Endothelial cell of umbilical vein (primary cell): ENCODE data around the gene MYL5.

Experiments
- CTCF ChIP-seq, 2 donors: IDR thresholded peaks; 1 replicate in 1 of 2; 2 replicates in 1 of 2; pipeline ENCODE4 v1.5.1; 2011; ENCODE audit warnings: low read length in 2 of 2, mild to moderate bottlenecking in 2 of 2, moderate library complexity in 2 of 2, control low read depth in 1 of 2, inconsistent platforms in 1 of 2, low read depth in 1 of 2; ENCODE audit not compliant: insufficient read depth in 1 of 2; ENCODE audit errors: extremely low read depth in 1 of 2
- EZH2 ChIP-seq: IDR thresholded peaks from 2 replicates; pipeline ENCODE4 v1.6.1; 2012; ENCODE audit warnings: borderline replicate concordance, low read depth, mild to moderate bottlenecking, moderate library complexity, low read length, inconsistent platforms; ENCODE audit not compliant: severe bottlenecking
- FOS ChIP-seq: IDR thresholded peaks from 2 replicates; pipeline ENCODE4 v1.6.1; 2011; ENCODE audit warnings: mild to moderate bottlenecking, low read length, moderate library complexity, borderline replicate concordance; ENCODE audit not compliant: insufficient read depth
- GATA2 ChIP-seq: IDR thresholded peaks from 2 replicates; pipeline ENCODE4 v1.7.0; 2011; ENCODE audit warnings: low read depth, mild to moderate bottlenecking, moderate library complexity, mixed read lengths, low read length; ENCODE audit not compliant: insufficient read length, insufficient read depth
- JUN ChIP-seq: IDR thresholded peaks from 2 replicates; pipeline ENCODE4 v1.6.1; 2011; ENCODE audit warnings: borderline replicate concordance, low read depth; ENCODE audit not compliant: insufficient read length, insufficient read depth
- MAX ChIP-seq: IDR thresholded peaks from 2 replicates; pipeline ENCODE4 v1.6.1; 2011; ENCODE audit not compliant: insufficient read depth, insufficient read length
- POLR2A ChIP-seq: IDR thresholded peaks from 2 replicates; pipeline ENCODE4 v1.6.1; 2012; ENCODE audit warnings: low read depth, mild to moderate bottlenecking, control low read depth, low read length
- POLR2AphosphoS5 ChIP-seq: IDR thresholded peaks from 2 replicates; pipeline ENCODE4 v1.6.1; 2012; ENCODE audit warnings: low read depth, mild to moderate bottlenecking, control low read depth, low read length, moderate library complexity; ENCODE audit not compliant: insufficient read depth

DNA sequence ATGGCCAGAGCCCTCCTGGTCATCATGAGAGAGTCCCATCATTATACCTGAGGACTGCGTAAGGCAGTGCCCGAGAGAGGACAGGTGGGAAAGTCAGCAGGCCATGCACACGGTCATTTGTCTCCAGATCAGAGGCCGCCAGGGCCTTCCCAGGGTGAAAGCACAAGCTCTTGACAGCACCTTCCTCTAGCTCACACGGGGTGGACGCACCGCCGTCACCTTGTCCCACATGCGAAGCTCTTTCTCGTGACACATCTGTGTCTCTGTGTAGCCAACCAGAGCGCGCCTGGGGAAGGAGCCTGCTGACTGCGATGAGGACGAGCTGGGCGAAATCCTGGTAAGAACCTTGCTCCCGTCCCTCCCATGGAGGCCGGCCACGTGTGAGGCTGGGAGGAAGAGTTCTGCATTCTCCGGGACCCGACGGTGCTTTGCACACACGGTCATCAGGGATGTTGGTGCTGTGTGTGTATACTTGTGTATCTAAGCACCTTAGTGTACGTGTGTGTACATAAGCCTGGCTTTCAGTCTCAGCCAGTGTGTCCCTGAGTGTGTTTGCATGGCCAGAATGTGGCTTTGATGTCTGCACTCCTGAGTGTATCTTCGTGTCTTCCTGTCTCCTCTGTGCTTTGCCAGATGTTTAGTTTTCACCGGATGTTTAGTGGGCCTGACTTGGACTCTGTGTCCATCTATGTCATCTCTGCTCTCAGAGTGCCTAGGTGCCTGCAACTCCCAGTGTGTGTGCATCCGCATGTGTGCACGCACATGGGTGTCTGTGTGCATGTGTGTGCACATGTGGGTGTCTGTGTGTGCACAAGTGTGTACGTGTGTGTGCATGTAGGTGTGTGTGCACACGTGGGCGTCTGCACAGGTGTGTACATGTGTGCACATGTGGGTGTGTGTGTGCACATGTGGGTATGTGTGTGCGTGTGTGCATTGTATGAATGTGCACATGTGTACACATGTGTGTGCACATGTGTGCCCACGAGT, 15.4 kb upstream of the MYL5 start:
- TF ChIP-seq POLR2A: no peak
- TF ChIP-seq POLR2AphosphoS5: no peak
- no peak for TF ChIP-seq CTCF (IDR thresholded peaks at IDR 0.05; ENCODE audit: extremely low read depth in 1 of 2, insufficient read depth in 1 of 2, low read depth in 1 of 2, low read length in 2 of 2)
- no peak for TF ChIP-seq EZH2
- TF ChIP-seq MAX: peak; percentile 41
- no peak for TF ChIP-seq FOS
- no peak for TF ChIP-seq JUN
- TF ChIP-seq GATA2: no peak
